ENCODE data around the gene SPRED1.

- TF ChIP-seq POLR2AphosphoS5 (IDR thresholded peaks at IDR 0.05; ENCODE audit: low read depth) (no peak), CTCF (IDR thresholded peaks at IDR 0.05; ENCODE audit: insufficient read depth, low read length) (no peak)
Measured at GRCh38 chr15:38312190-38312589, 59.6 kb downstream of the SPRED1 start.

Measured in HL-60 (cell line).